Measurements from ENCODE around the gene PTK6.

GRCh38 chr20:63586797-63587196 lies 49.6 kb upstream of the PTK6 start:
- TF ChIP-seq, protein P1, sequence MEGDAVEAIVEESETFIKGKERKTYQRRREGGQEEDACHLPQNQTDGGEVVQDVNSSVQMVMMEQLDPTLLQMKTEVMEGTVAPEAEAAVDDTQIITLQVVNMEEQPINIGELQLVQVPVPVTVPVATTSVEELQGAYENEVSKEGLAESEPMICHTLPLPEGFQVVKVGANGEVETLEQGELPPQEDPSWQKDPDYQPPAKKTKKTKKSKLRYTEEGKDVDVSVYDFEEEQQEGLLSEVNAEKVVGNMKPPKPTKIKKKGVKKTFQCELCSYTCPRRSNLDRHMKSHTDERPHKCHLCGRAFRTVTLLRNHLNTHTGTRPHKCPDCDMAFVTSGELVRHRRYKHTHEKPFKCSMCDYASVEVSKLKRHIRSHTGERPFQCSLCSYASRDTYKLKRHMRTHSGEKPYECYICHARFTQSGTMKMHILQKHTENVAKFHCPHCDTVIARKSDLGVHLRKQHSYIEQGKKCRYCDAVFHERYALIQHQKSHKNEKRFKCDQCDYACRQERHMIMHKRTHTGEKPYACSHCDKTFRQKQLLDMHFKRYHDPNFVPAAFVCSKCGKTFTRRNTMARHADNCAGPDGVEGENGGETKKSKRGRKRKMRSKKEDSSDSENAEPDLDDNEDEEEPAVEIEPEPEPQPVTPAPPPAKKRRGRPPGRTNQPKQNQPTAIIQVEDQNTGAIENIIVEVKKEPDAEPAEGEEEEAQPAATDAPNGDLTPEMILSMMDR (IDR thresholded peaks at IDR 0.05; ENCODE audit: low read depth, low read length, poor library complexity, severe bottlenecking): no peak
- TF ChIP-seq EZH2phosphoT487 (IDR thresholded peaks at IDR 0.05; ENCODE audit: borderline replicate concordance, low read length): no peak
